K562 (cell line): ENCODE measurements around the gene RBMXL3. TPM values are rescaled to one million over a fixed set of nuclear protein-coding genes. Genes with fewer than 3 reads are reported as not detected.

ENCODE experiments used
- ATAC-seq: fragments of 200-7000 bp; cut with Tn5 transposase; 3 replicates; pipeline ENCODE4 v1.9.1; 2020; ENCODE audit warnings: moderate library complexity
- BruUV-seq: library from RNA; stranded (reverse); fragments of 400-500 nt; replicated peaks from 2 replicates; lab custom pipeline; 2021; lab: Mats Ljungman, UMichigan
- CTCF ChIA-PET: fragments of 300-600 bp; formaldehyde crosslinking; extraction: SDS; loops from one replicate; lab custom pipeline; 2021; ENCODE audit warnings: low intra/inter-chr PET ratio; lab: Yijun Ruan, JAX
- POLR2A ChIA-PET: fragments of 300-600, 350-650 bp; sonication (Branson Sonifier 250); formaldehyde crosslinking; extraction: SDS; loops from one replicate; lab custom pipeline; 2021; ENCODE audit warnings: antibody characterized with exemption, inconsistent platforms; lab: Yijun Ruan, JAX
- DNase-seq, 4 experiments: peaks; one replicate each; pipeline versions ENCODE4 v3.0.0 to v3.0.0-alpha.2; 2011 to 2018; ENCODE audit warnings: low spot score in 3 of 4, mixed read lengths in 3 of 4; ENCODE audit errors: extremely low read depth in 1 of 4
- FAIRE-seq: peaks from 2 replicates; lab custom pipeline; 2011; peaks lifted over from hg19 to GRCh38; lab: Jason Lieb, UNC
- H2AFZ ChIP-seq: 2 replicates; pipeline ENCODE4 v1.6.0; 2011; ENCODE audit warnings: low read depth, low read length, control low read depth, inconsistent platforms
- H3K27ac ChIP-seq: fragments of 200-600 bp; 3 replicates; pipeline ENCODE4 v1.8.0; 2011; ENCODE audit warnings: low read depth, mild to moderate bottlenecking, control low read depth, inconsistent platforms, low read length, moderate library complexity, mixed read lengths; ENCODE audit errors: extremely low read depth
- H3K27me3 ChIP-seq, 2 experiments: fragments of 300-600 bp in 1 of 2; 2 replicates in 1 of 2; 3 replicates in 1 of 2; pipeline versions ENCODE4 v1.6.0 to v1.8.0; 2011; ENCODE audit warnings: inconsistent platforms in 2 of 2, low read length in 2 of 2, mild to moderate bottlenecking in 1 of 2, mixed read lengths in 1 of 2, moderate library complexity in 1 of 2; ENCODE audit not compliant: control insufficient read depth in 2 of 2, insufficient read depth in 2 of 2
- H3K36me3 ChIP-seq: fragments of 300-600 bp; 3 replicates; pipeline ENCODE4 v1.8.0; 2011; ENCODE audit warnings: mild to moderate bottlenecking, low read length, inconsistent platforms; ENCODE audit not compliant: control insufficient read depth, insufficient read depth
- H3K4me1 ChIP-seq, 2 experiments: fragments of 200-600 bp in 1 of 2; replicated peaks in 1 of 2; 2 replicates in 1 of 2; 3 replicates in 1 of 2; pipeline versions ENCODE4 v1.5.1 to v1.8.0; 2011; ENCODE audit warnings: inconsistent platforms in 2 of 2, low read length in 2 of 2, mild to moderate bottlenecking in 1 of 2, mixed read lengths in 1 of 2, moderate library complexity in 1 of 2; ENCODE audit not compliant: control insufficient read depth in 2 of 2, insufficient read depth in 2 of 2
- H3K4me2 ChIP-seq: 2 replicates; pipeline ENCODE4 v1.6.1; 2011; ENCODE audit warnings: low read length, control low read depth, inconsistent platforms, mixed read lengths; ENCODE audit not compliant: insufficient read depth
- H3K4me3 ChIP-seq: fragments of 200-600 bp; sonication (generic), shearing (Covaris generic); 2 replicates; pipeline ENCODE4 v1.5.1; 2016; ENCODE audit warnings: control low read depth, inconsistent platforms
- H3K79me2 ChIP-seq: fragments of 200-600 bp; 3 replicates; pipeline ENCODE4 v1.8.0; 2011; ENCODE audit warnings: low read length, inconsistent platforms; ENCODE audit not compliant: control insufficient read depth, insufficient read depth
- H3K9ac ChIP-seq, 2 experiments: 2 replicates each; pipeline versions ENCODE4 v1.6.0 to v1.6.1; 2011; ENCODE audit warnings: low read depth in 2 of 2, low read length in 2 of 2, control low read depth in 1 of 2, inconsistent platforms in 1 of 2, mild to moderate bottlenecking in 1 of 2, mixed read lengths in 1 of 2; ENCODE audit not compliant: insufficient read depth in 1 of 2
- H3K9me1 ChIP-seq: one replicate; pipeline ENCODE4 v1.6.0; 2011; ENCODE audit warnings: inconsistent platforms, mild to moderate bottlenecking, low read length, moderate library complexity; ENCODE audit not compliant: control insufficient read depth, insufficient read depth
- H3K9me3 ChIP-seq: replicated peaks from 2 replicates; pipeline ENCODE4 v1.5.1; 2011; ENCODE audit warnings: low read depth, low read length, inconsistent platforms; ENCODE audit not compliant: control insufficient read depth, insufficient read depth
- H4K20me1 ChIP-seq: replicated peaks from 2 replicates; pipeline ENCODE4 v1.6.1; 2011; ENCODE audit warnings: low read length, inconsistent platforms, mixed read lengths; ENCODE audit not compliant: control insufficient read depth, insufficient read depth
- HDAC8 ChIP-seq: fragments of 450-650 bp; IDR thresholded peaks from 2 replicates; pipeline ENCODE4 v1.6.1; 2016; ENCODE audit warnings: mild to moderate bottlenecking, missing genetic modification characterization, moderate library complexity, missing compliant biosample characterization
- KLF10 ChIP-seq: fragments of 250-450 bp; sonication (Bioruptor Pico); IDR thresholded peaks from 2 replicates; pipeline ENCODE4 v1.6.1; 2021; ENCODE audit warnings: matching md5 sums
- RFX1 ChIP-seq: fragments of 450-650 bp; IDR thresholded peaks from 2 replicates; pipeline ENCODE4 v1.6.1; 2016; ENCODE audit warnings: mild to moderate bottlenecking, moderate library complexity
- SRSF3 ChIP-seq: fragments of 200-400 bp; formaldehyde crosslinking; IDR thresholded peaks from 2 replicates; pipeline ENCODE4 v1.6.1; 2016; ENCODE audit warnings: mild to moderate bottlenecking, low read length, moderate library complexity; ENCODE audit not compliant: insufficient read depth
- YBX1 ChIP-seq: fragments of 450-650 bp; IDR thresholded peaks from 2 replicates; pipeline ENCODE4 v1.7.1; 2016; ENCODE audit warnings: mild to moderate bottlenecking
- ZMIZ1 ChIP-seq, 2 experiments: fragments of 150-350 bp in 1 of 2; IDR thresholded peaks; 2 replicates each; pipeline ENCODE4 v1.6.1; 2012 to 2016; ENCODE audit warnings: low read depth in 2 of 2, low read length in 2 of 2, mild to moderate bottlenecking in 1 of 2, moderate library complexity in 1 of 2
- ZNF263 ChIP-seq: sonication (generic); formaldehyde crosslinking; IDR thresholded peaks from 2 replicates; pipeline ENCODE4 v1.8.0; 2022; ENCODE audit warnings: mild to moderate bottlenecking, missing genetic modification reagents, borderline replicate concordance
- ZNF41 ChIP-seq: fragments of 250-450 bp; sonication (Bioruptor Pico); conservative IDR thresholded peaks from 2 replicates; pipeline ENCODE4 v1.4.0; 2020; ENCODE audit warnings: mild to moderate bottlenecking
- WGBS: fragments of 100-300 bp; shearing (Covaris generic); methylation state at CpG from one replicate; pipeline ENCODE4 v1.1.6; 2016; ENCODE audit warnings: low coverage, mixed read lengths; ENCODE audit not compliant: insufficient coverage; ENCODE audit errors: missing lambda C conversion rate; 5-methylcytosine and 5-hydroxymethylcytosine counted together
- in situ Hi-C: fragments of 300-500 bp; cut with MboI; formaldehyde crosslinking; loops from 4 replicates; pipeline ENCODE4 v1.15.0; 2018; ENCODE audit warnings: inconsistent platforms, mixed read lengths
- intact Hi-C: fragments of 100-400 bp; cut with micrococcal nuclease; formaldehyde crosslinking; loops from 2 replicates; pipeline ENCODE4 v1.14.2; 2022
- polyA plus RNA-seq, 8 experiments: library from polyadenylated mRNA; depleted of rRNA in 4 of 8; stranded (reverse) in 5 of 8; unstranded in 3 of 8; fragments of >200 nt; fragmentation: Nextera tagmentation in 2 of 8; fragmentation: Illumina TruSeq in 1 of 8; extraction: Ambion mirVana in 2 of 8; extraction: Trizol in 1 of 8; gene quantifications; 2 replicates each; pipeline versions ENCODE4 v1.2.1 to v1.2.3, GENCODE V29; 2011 to 2014; ENCODE audit warnings: inconsistent platforms in 1 of 8, missing spikeins in 1 of 8
- total RNA-seq, 7 experiments: library from RNA; depleted of rRNA in 6 of 7; stranded (reverse); fragments of >200 nt in 6 of 7; fragmentation: Illumina TruSeq in 2 of 7; extraction: Trizol in 2 of 7; gene quantifications; 2 replicates each; pipeline versions ENCODE4 v1.2.1 to v1.2.3, GENCODE V29; 2011 to 2021; ENCODE audit warnings: low replicate concordance in 1 of 7
- TF ChIP-seq, protein P1 (sequence below), 2 experiments: fragments of 450-650 bp; formaldehyde crosslinking in 1 of 2; IDR thresholded peaks; 2 replicates each; pipeline versions ENCODE4 v1.4.0 to v1.6.1; 2014 to 2020; ENCODE audit warnings: mild to moderate bottlenecking in 2 of 2, borderline replicate concordance in 1 of 2, low read depth in 1 of 2

RBMXL3 gene
- total and polyA plus RNA-seq, 9 of the 15 experiments (the other 6 are each of a cell fraction or from before 2014, with no cell fraction given): 0.03 to 0.31 (median 0.04) TPM; not detected in 6

- H3K9me3 ChIP-seq: no peaks in the 10 kb centered on the region
- ATAC-seq (no peak), FAIRE-seq (no peak), DNase-seq (no peak)
- ChIA-PET CTCF (no interaction called here), POLR2A (interaction anchor here (0.7 kb wide), 1 partner anchor 721 kb away, joined by 3 read pairs; no protein-coding TSS in a partner anchor)
- BruUV-seq: no TSS peak
- no peaks in the 10 kb centered on the region for H3K4me1 ChIP-seq
- no peaks in the 10 kb centered on the region for H3K36me3 ChIP-seq
- no peaks in the 10 kb centered on the region for H3K79me2 ChIP-seq
- intact Hi-C loops (no loop called here), in situ Hi-C loops (no loop called here)
- no peak overlapping the region for H2AFZ ChIP-seq
- H3K9ac ChIP-seq: no peak overlapping the region
- H3K9me1 ChIP-seq: no peaks in the 10 kb centered on the region
- H3K27ac ChIP-seq: no peak overlapping the region
- H3K4me2 ChIP-seq: no peak overlapping the region
- H3K27me3 ChIP-seq: no peaks in the 10 kb centered on the region
- H3K4me3 ChIP-seq: no peak overlapping the region
- 1% methylated on average over 9 of the region's 9 CpGs for WGBS
- TF ChIP-seq SRSF3 (no peak), ZNF41 (no peak), KLF10 (CRISPR knock-in tag) (no peak), ZMIZ1 (IDR thresholded peaks at IDR 0.05; ENCODE audit: low read depth in 2 of 2, low read length in 2 of 2) (no peak), ZNF263 (CRISPR knock-in tag) (no peak), RFX1 (no peak), YBX1 (no peak), HDAC8 (no peak)
- TF ChIP-seq, protein P1, sequence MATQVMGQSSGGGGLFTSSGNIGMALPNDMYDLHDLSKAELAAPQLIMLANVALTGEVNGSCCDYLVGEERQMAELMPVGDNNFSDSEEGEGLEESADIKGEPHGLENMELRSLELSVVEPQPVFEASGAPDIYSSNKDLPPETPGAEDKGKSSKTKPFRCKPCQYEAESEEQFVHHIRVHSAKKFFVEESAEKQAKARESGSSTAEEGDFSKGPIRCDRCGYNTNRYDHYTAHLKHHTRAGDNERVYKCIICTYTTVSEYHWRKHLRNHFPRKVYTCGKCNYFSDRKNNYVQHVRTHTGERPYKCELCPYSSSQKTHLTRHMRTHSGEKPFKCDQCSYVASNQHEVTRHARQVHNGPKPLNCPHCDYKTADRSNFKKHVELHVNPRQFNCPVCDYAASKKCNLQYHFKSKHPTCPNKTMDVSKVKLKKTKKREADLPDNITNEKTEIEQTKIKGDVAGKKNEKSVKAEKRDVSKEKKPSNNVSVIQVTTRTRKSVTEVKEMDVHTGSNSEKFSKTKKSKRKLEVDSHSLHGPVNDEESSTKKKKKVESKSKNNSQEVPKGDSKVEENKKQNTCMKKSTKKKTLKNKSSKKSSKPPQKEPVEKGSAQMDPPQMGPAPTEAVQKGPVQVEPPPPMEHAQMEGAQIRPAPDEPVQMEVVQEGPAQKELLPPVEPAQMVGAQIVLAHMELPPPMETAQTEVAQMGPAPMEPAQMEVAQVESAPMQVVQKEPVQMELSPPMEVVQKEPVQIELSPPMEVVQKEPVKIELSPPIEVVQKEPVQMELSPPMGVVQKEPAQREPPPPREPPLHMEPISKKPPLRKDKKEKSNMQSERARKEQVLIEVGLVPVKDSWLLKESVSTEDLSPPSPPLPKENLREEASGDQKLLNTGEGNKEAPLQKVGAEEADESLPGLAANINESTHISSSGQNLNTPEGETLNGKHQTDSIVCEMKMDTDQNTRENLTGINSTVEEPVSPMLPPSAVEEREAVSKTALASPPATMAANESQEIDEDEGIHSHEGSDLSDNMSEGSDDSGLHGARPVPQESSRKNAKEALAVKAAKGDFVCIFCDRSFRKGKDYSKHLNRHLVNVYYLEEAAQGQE (IDR thresholded peaks at IDR 0.05; ENCODE audit: borderline replicate concordance): no peak
- TF ChIP-seq, protein P1 (CRISPR knock-in tag; IDR thresholded peaks at IDR 0.05; ENCODE audit: low read depth): no peak
- H4K20me1 ChIP-seq: no peaks in the 10 kb centered on the region
Observed at GRCh38 chrX:115173181-115173580, 16.0 kb upstream of the RBMXL3 start.
